IMR-90 (cell line): ENCODE measurements around the gene TLK2. TPM values are rescaled to one million over a fixed set of nuclear protein-coding genes. Genes with fewer than 3 reads are reported as not detected.

Experiments used
- ATAC-seq: fragments of 200-7000 bp; cut with Tn5 transposase; 2 replicates; pipeline ENCODE4 v1.9.1; 2020; ENCODE audit warnings: low read depth, mild to moderate bottlenecking, moderate library complexity
- BruUV-seq: library from RNA; stranded (reverse); fragments of 400-500 nt; replicated peaks from 2 replicates; lab custom pipeline; 2021; lab: Mats Ljungman, UMichigan
- CTCF ChIA-PET: fragments of 300-600 bp; formaldehyde crosslinking; extraction: SDS; loops from one replicate; lab custom pipeline; 2021; ENCODE audit warnings: antibody characterized with exemption; lab: Yijun Ruan, JAX
- POLR2A ChIA-PET: fragments of 300-600 bp; sonication (Branson Sonifier 250); formaldehyde crosslinking; loops from one replicate; lab custom pipeline; 2022; ENCODE audit warnings: antibody characterized with exemption; ENCODE audit not compliant: unreplicated experiment; lab: Charles Lee
- DNase-seq: peaks from one replicate; pipeline ENCODE4 v3.0.0; 2013
- H2AFZ ChIP-seq: replicated peaks from 2 replicates; pipeline ENCODE3; 2013; ENCODE audit warnings: low read length, mild to moderate bottlenecking; ENCODE audit not compliant: poor library complexity
- H2AK5ac ChIP-seq: 2 replicates; pipeline ENCODE4 v1.6.1; 2013; ENCODE audit warnings: low read depth, low read length, inconsistent platforms
- H2AK9ac ChIP-seq: replicated peaks from 2 replicates; pipeline ENCODE3; 2013; ENCODE audit warnings: mild to moderate bottlenecking, low read depth, low read length, moderate library complexity; ENCODE audit not compliant: poor library complexity
- H2BK120ac ChIP-seq: 2 replicates; pipeline ENCODE4 v1.6.1; 2013; ENCODE audit warnings: low read depth, low read length, inconsistent platforms
- H2BK15ac ChIP-seq: 3 replicates; pipeline ENCODE4 v1.6.1; 2013; ENCODE audit warnings: low read depth, low read length, inconsistent platforms
- H2BK20ac ChIP-seq: 2 replicates; pipeline ENCODE4 v1.6.1; 2013; ENCODE audit warnings: low read depth, mild to moderate bottlenecking, inconsistent platforms, low read length, moderate library complexity
- H2BK5ac ChIP-seq: 2 replicates; pipeline ENCODE4 v1.6.1; 2013; ENCODE audit warnings: mild to moderate bottlenecking, low read depth, low read length, inconsistent platforms; ENCODE audit not compliant: poor library complexity, severe bottlenecking
- H3K14ac ChIP-seq: replicated peaks from 2 replicates; pipeline ENCODE4 v1.6.1; 2013; ENCODE audit warnings: low read depth, low read length, inconsistent platforms
- H3K18ac ChIP-seq: 2 replicates; pipeline ENCODE4 v1.6.1; 2013; ENCODE audit warnings: low read depth, low read length, control low read depth
- H3K23ac ChIP-seq: 2 replicates; pipeline ENCODE4 v1.6.1; 2013; ENCODE audit warnings: low read depth, low read length, inconsistent platforms
- H3K27ac ChIP-seq: 2 replicates; pipeline ENCODE4 v1.5.1; 2013; ENCODE audit warnings: mild to moderate bottlenecking, control low read depth, low read length; ENCODE audit not compliant: insufficient read depth
- H3K27me3 ChIP-seq: 2 replicates; pipeline ENCODE4 v1.6.1; 2013; ENCODE audit warnings: low read length; ENCODE audit not compliant: control insufficient read depth, insufficient read depth
- H3K36me3 ChIP-seq: 2 replicates; pipeline ENCODE4 v1.6.1; 2013; ENCODE audit warnings: low read length, mixed read lengths; ENCODE audit not compliant: control insufficient read depth, insufficient read depth
- H3K4ac ChIP-seq: 2 replicates; pipeline ENCODE4 v1.6.1; 2013; ENCODE audit warnings: low read depth, low read length, inconsistent platforms
- H3K4me1 ChIP-seq: 2 replicates; pipeline ENCODE4 v1.6.1; 2013; ENCODE audit warnings: low read length, mixed read lengths; ENCODE audit not compliant: control insufficient read depth, insufficient read depth
- H3K4me2 ChIP-seq: 2 replicates; pipeline ENCODE4 v1.6.1; 2013; ENCODE audit warnings: low read depth, mild to moderate bottlenecking, control low read depth, low read length, moderate library complexity
- H3K4me3 ChIP-seq: 2 replicates; pipeline ENCODE4 v1.5.1; 2013; ENCODE audit warnings: low read depth, mild to moderate bottlenecking, control low read depth, low read length, moderate library complexity; ENCODE audit not compliant: insufficient read depth
- H3K56ac ChIP-seq: 2 replicates; pipeline ENCODE4 v1.6.1; 2013; ENCODE audit warnings: low read length, inconsistent platforms; ENCODE audit not compliant: insufficient read depth; ENCODE audit errors: extremely low read depth
- H3K79me1 ChIP-seq, 2 experiments: 2 replicates each; pipeline ENCODE4 v1.6.1; 2013; ENCODE audit warnings: low read length in 2 of 2, inconsistent platforms in 1 of 2, low read depth in 1 of 2
- H3K9ac ChIP-seq: 2 replicates; pipeline ENCODE4 v1.6.1; 2013; ENCODE audit warnings: low read depth, low read length, control low read depth
- H3K9me1 ChIP-seq: 2 replicates; pipeline ENCODE4 v1.6.1; 2013; ENCODE audit warnings: low read length, inconsistent platforms; ENCODE audit not compliant: insufficient read depth
- H3K9me3 ChIP-seq: 2 replicates; pipeline ENCODE4 v1.6.1; 2013; ENCODE audit warnings: low read length; ENCODE audit not compliant: control insufficient read depth, insufficient read depth
- H4K20me1 ChIP-seq: 2 replicates; pipeline ENCODE4 v1.6.1; 2013; ENCODE audit warnings: low read length, inconsistent platforms; ENCODE audit not compliant: insufficient read depth
- H4K5ac ChIP-seq: 2 replicates; pipeline ENCODE4 v1.6.1; 2013; ENCODE audit warnings: mild to moderate bottlenecking, low read depth, low read length, control low read depth
- H4K8ac ChIP-seq, 2 experiments: 2 replicates each; pipeline ENCODE4 v1.6.1; 2013; ENCODE audit warnings: low read depth in 2 of 2, low read length in 2 of 2, control low read depth in 1 of 2, inconsistent platforms in 1 of 2
- H4K91ac ChIP-seq: 2 replicates; pipeline ENCODE4 v1.6.1; 2013; ENCODE audit warnings: low read depth, low read length, inconsistent platforms; ENCODE audit not compliant: insufficient read depth
- BHLHE40 ChIP-seq: fragments of 150-350 bp; IDR thresholded peaks from 2 replicates; pipeline ENCODE4 v1.6.1; 2016; ENCODE audit warnings: mild to moderate bottlenecking, low read depth, low read length
- CEBPB ChIP-seq: IDR thresholded peaks from 2 replicates; pipeline ENCODE4 v1.6.1; 2012; ENCODE audit warnings: low read depth, low read length, improper control_type of control experiment
- CHD1 ChIP-seq: IDR thresholded peaks from 2 replicates; pipeline ENCODE4 v1.6.1; 2012; ENCODE audit warnings: low read depth, low read length, improper control_type of control experiment
- ELK1 ChIP-seq: fragments of 150-350 bp; IDR thresholded peaks from 2 replicates; pipeline ENCODE4 v1.6.1; 2016; ENCODE audit warnings: low read depth, mild to moderate bottlenecking, low read length, moderate library complexity, borderline replicate concordance
- FOS ChIP-seq: fragments of 150-350 bp; IDR thresholded peaks from 2 replicates; pipeline ENCODE4 v1.6.1; 2016; ENCODE audit warnings: low read depth, low read length
- MAFK ChIP-seq: IDR thresholded peaks from 2 replicates; pipeline ENCODE4 v1.6.1; 2012; ENCODE audit warnings: low read depth, low read length, improper control_type of control experiment
- MAZ ChIP-seq: IDR thresholded peaks from 2 replicates; pipeline ENCODE4 v1.6.1; 2012; ENCODE audit warnings: low read depth, mild to moderate bottlenecking, low read length, improper control_type of control experiment, moderate library complexity, borderline replicate concordance
- MXI1 ChIP-seq: IDR thresholded peaks from 2 replicates; pipeline ENCODE4 v1.6.1; 2012; ENCODE audit warnings: low read depth, mild to moderate bottlenecking, low read length, moderate library complexity, borderline replicate concordance
- NFE2L2 ChIP-seq: fragments of 150-350 bp; IDR thresholded peaks from 2 replicates; pipeline ENCODE4 v1.6.1; 2016; ENCODE audit warnings: low read depth, mild to moderate bottlenecking, low read length
- POLR2A ChIP-seq: IDR thresholded peaks from 2 replicates; pipeline ENCODE4 v1.6.1; 2012; ENCODE audit warnings: mild to moderate bottlenecking, low read depth, low read length
- RAD21 ChIP-seq: IDR thresholded peaks from 2 replicates; pipeline ENCODE4 v1.6.1; 2012; ENCODE audit warnings: low read length, improper control_type of control experiment
- RCOR1 ChIP-seq: IDR thresholded peaks from 2 replicates; pipeline ENCODE4 v1.6.1; 2012; ENCODE audit warnings: mild to moderate bottlenecking, low read length, improper control_type of control experiment; ENCODE audit not compliant: insufficient replicate concordance
- RFX5 ChIP-seq: IDR thresholded peaks from 2 replicates; pipeline ENCODE4 v1.8.0; 2012; ENCODE audit warnings: low read depth, mild to moderate bottlenecking, low read length, moderate library complexity
- SMC3 ChIP-seq: fragments of 150-350 bp; IDR thresholded peaks from 2 replicates; pipeline ENCODE4 v1.6.1; 2016; ENCODE audit warnings: low read depth, mild to moderate bottlenecking, antibody characterized with exemption, low read length, moderate library complexity
- WGBS, 2 experiments: methylation state at CpG; one replicate each; pipeline versions ENCODE4 v1.1.5 to v1.1.7; 2013; ENCODE audit warnings: missing lambda C conversion rate in 2 of 2; ENCODE audit not compliant: insufficient read length in 1 of 2; ENCODE audit errors: extremely low coverage in 2 of 2; 5-methylcytosine and 5-hydroxymethylcytosine counted together
- dilution Hi-C: fragments of 300-500 bp; cut with HindIII; formaldehyde crosslinking; loops from one replicate; pipeline ENCODE4 v1.14.3; 2018; ENCODE audit warnings: low sequenced_read_pairs; ENCODE audit not compliant: unreplicated experiment
- in situ Hi-C: fragments of 300-500 bp; cut with MboI; formaldehyde crosslinking; loops from 3 replicates; pipeline ENCODE4 v1.14.3; 2019; ENCODE audit warnings: low sequenced_read_pairs, inconsistent platforms, mixed read lengths
- intact Hi-C: fragments of 100-400 bp; cut with micrococcal nuclease; formaldehyde crosslinking; loops from 2 replicates; pipeline ENCODE4 v1.10.0; 2022
- polyA plus RNA-seq, 3 experiments: library from polyadenylated mRNA; depleted of rRNA; stranded (reverse); fragments of >200 nt; gene quantifications; 2 replicates each; pipeline ENCODE4 v1.2.3, GENCODE V29; 2012; ENCODE audit warnings: low replicate concordance in 1 of 3
- total RNA-seq: library from RNA; depleted of rRNA; stranded (reverse); fragments of >200 nt; gene quantifications from 2 replicates; pipeline ENCODE4 v1.2.3, GENCODE V29; 2012
- TF ChIP-seq, protein P1 (sequence below): conservative IDR thresholded peaks from 2 replicates; pipeline ENCODE4 v1.5.1; 2012; ENCODE audit warnings: mild to moderate bottlenecking, low read depth, low read length, improper control_type of control experiment
- TF ChIP-seq, protein P2 (sequence below): fragments of 150-350 bp; IDR thresholded peaks from 2 replicates; pipeline ENCODE4 v1.6.1; 2017; ENCODE audit warnings: mild to moderate bottlenecking, antibody characterized with exemption, low read length, low read depth

Gene TLK2
- total and polyA plus RNA-seq, 2 of the 4 experiments (the other 2 are of a cell fraction) = 35.7 to 39.4 TPM

DNA sequence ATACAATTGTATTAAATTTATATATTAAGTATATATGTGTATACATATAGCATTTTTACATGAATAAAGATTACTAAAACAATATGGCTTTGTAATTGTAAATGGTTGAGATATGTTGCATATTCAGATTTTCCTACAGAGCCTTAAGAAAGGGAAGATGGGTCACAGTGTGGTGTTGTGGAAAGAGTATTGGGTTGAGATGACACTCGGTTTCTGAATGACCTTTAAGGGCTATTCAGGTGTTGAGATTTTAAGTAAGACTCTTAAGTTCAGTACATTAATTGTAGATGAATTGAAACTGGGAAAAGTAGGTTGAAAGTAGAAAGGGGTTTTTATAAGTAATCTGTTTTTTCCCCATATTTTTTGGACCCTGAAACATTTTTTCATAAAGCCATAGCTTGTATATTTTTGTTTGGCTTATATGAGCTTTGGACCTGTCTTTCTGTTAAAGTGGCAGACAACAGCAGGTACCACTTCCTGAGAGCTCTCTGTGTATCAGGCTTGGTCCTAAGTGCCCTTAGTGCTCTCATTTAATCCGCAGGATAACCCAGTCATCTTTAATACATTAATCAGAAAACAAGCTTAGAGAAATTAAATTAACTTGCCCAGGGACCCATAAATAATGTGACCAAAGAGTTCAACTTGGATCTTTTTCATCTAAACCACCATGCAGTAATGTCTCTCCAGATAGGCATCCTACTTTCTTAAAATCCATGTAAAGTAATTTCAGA lies 100.3 kb downstream of the TLK2 start:
- intact Hi-C loops = no loop called here
- H3K4me1 ChIP-seq = no peaks in the 10 kb centered on the region
- H2AK5ac ChIP-seq = no peak overlapping the region; the same call in 1 of the 2 replicates
- no peak overlapping the region for H2BK120ac ChIP-seq
- ChIA-PET CTCF (interaction anchor here (1.4 kb wide), 1 partner anchor 17 kb away, joined by 3 read pairs; no protein-coding TSS in a partner anchor), POLR2A (no interaction called here)
- no peaks in the 10 kb centered on the region for H3K27me3 ChIP-seq
- no peak for DNase-seq
- H4K8ac ChIP-seq = no peak overlapping the region
- no peak overlapping the region for H3K27ac ChIP-seq
- peaks cover 31% of the 10 kb centered on the region for H3K36me3 ChIP-seq
- no peaks in the 10 kb centered on the region for H3K9me3 ChIP-seq
- H3K9me1 ChIP-seq = no peaks in the 10 kb centered on the region
- H3K4me2 ChIP-seq = no peak overlapping the region
- H2AFZ ChIP-seq = no peak overlapping the region
- H4K91ac ChIP-seq = no peak overlapping the region
- H2BK20ac ChIP-seq = no peak overlapping the region
- no CpG with 5 or more reads among the region's 2 CpGs for WGBS, 2 experiments
- no peak overlapping the region for H3K9ac ChIP-seq
- no peak overlapping the region for H3K56ac ChIP-seq
- H2BK15ac ChIP-seq = no peak overlapping the region
- no peak overlapping the region for H3K4ac ChIP-seq
- no peak overlapping the region for H2AK9ac ChIP-seq
- no peak overlapping the region for H3K14ac ChIP-seq
- H4K20me1 ChIP-seq = no peaks in the 10 kb centered on the region
- peaks cover 3 to 28% of the 10 kb centered on the region in 2 experiments; a peak in 3 of 4 replicates for H3K79me1 ChIP-seq
- ATAC-seq = no peak
- no peak overlapping the region for H3K18ac ChIP-seq
- TF ChIP-seq CHD1 = no peak
- TF ChIP-seq ELK1 = no peak
- TF ChIP-seq MAFK = no peak
- no peak for TF ChIP-seq POLR2A
- TF ChIP-seq, protein P1, sequence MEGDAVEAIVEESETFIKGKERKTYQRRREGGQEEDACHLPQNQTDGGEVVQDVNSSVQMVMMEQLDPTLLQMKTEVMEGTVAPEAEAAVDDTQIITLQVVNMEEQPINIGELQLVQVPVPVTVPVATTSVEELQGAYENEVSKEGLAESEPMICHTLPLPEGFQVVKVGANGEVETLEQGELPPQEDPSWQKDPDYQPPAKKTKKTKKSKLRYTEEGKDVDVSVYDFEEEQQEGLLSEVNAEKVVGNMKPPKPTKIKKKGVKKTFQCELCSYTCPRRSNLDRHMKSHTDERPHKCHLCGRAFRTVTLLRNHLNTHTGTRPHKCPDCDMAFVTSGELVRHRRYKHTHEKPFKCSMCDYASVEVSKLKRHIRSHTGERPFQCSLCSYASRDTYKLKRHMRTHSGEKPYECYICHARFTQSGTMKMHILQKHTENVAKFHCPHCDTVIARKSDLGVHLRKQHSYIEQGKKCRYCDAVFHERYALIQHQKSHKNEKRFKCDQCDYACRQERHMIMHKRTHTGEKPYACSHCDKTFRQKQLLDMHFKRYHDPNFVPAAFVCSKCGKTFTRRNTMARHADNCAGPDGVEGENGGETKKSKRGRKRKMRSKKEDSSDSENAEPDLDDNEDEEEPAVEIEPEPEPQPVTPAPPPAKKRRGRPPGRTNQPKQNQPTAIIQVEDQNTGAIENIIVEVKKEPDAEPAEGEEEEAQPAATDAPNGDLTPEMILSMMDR = no peak
- no peak for TF ChIP-seq MXI1
- no peak for TF ChIP-seq NFE2L2
- no peak for TF ChIP-seq RAD21
- no peak for TF ChIP-seq RCOR1
- TF ChIP-seq MAZ = no peak
- TF ChIP-seq, protein P2, sequence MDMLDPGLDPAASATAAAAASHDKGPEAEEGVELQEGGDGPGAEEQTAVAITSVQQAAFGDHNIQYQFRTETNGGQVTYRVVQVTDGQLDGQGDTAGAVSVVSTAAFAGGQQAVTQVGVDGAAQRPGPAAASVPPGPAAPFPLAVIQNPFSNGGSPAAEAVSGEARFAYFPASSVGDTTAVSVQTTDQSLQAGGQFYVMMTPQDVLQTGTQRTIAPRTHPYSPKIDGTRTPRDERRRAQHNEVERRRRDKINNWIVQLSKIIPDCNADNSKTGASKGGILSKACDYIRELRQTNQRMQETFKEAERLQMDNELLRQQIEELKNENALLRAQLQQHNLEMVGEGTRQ = no peak
- TF ChIP-seq SMC3 = no peak
- TF ChIP-seq RFX5 = no peak
- TF ChIP-seq BHLHE40 = no peak
- TF ChIP-seq FOS = no peak
- TF ChIP-seq CEBPB = no peak
- dilution Hi-C loops = no loop called here
- in situ Hi-C loops = no loop called here
- H2BK5ac ChIP-seq = no peak overlapping the region
- no TSS peak for BruUV-seq
- no peak overlapping the region for H3K23ac ChIP-seq
- no peak overlapping the region for H4K5ac ChIP-seq
- H3K4me3 ChIP-seq = no peak overlapping the region
